Gastroesophageal sphincter (tissue), 3 donors: ENCODE data around the gene ACTN4.

Experiments
- POLR2AphosphoS5 ChIP-seq: sonication (generic); formaldehyde crosslinking; IDR thresholded peaks from one replicate; pipeline ENCODE4 v1.6.1; 2017; ENCODE audit warnings: antibody characterized with exemption
- TF ChIP-seq, protein P1 (sequence below), 4 experiments: fragments of 200-600 bp in 2 of 4; fragments of 450-650 bp in 2 of 4; sonication (generic) in 1 of 4; IDR thresholded peaks; one replicate each; pipeline ENCODE4 v1.5.1; 2017 to 2019; ENCODE audit warnings: antibody characterized with exemption in 4 of 4, mild to moderate bottlenecking in 2 of 4, moderate library complexity in 2 of 4

DNA sequence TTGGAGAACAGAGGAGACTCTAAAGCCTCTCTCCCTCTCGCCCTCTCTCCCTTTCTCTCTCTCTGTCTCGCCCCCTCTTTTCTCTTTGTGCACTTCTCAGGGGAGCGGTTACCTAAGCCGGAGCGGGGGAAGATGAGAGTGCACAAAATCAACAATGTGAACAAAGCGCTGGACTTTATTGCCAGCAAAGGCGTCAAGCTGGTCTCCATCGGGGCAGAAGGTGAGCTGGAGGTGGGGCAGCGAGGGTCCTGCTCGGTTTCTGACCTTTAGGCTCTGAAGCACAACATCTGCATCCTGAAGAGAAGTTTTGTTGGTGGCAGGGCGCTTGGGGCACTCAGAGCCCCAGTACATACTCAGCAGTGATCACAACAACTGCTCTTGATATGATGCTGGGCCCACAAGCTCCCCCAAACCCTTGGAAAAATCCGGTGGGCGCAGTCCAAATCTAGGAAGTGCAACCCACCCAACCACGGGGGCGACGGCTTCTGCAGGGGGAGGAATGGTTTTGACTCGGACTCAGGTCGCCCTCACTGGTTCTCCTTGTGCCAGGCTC is 53.5 kb downstream of the ACTN4 start:
- TF ChIP-seq, protein P1, sequence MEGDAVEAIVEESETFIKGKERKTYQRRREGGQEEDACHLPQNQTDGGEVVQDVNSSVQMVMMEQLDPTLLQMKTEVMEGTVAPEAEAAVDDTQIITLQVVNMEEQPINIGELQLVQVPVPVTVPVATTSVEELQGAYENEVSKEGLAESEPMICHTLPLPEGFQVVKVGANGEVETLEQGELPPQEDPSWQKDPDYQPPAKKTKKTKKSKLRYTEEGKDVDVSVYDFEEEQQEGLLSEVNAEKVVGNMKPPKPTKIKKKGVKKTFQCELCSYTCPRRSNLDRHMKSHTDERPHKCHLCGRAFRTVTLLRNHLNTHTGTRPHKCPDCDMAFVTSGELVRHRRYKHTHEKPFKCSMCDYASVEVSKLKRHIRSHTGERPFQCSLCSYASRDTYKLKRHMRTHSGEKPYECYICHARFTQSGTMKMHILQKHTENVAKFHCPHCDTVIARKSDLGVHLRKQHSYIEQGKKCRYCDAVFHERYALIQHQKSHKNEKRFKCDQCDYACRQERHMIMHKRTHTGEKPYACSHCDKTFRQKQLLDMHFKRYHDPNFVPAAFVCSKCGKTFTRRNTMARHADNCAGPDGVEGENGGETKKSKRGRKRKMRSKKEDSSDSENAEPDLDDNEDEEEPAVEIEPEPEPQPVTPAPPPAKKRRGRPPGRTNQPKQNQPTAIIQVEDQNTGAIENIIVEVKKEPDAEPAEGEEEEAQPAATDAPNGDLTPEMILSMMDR (IDR thresholded peaks at IDR 0.05) = no peak
- TF ChIP-seq POLR2AphosphoS5 = no peak
